ENCODE measurements around the gene TMEM125. TPM values are rescaled to one million over a fixed set of nuclear protein-coding genes. Genes with fewer than 3 reads are reported as not detected.

The TMEM125 gene
- total RNA-seq, 1 experiment from 2014 or later, result 3.1 TPM

GRCh38 chr1:43255438-43256210 lies 14.2 kb upstream of the TMEM125 start:
- TF ChIP-seq, protein P1, sequence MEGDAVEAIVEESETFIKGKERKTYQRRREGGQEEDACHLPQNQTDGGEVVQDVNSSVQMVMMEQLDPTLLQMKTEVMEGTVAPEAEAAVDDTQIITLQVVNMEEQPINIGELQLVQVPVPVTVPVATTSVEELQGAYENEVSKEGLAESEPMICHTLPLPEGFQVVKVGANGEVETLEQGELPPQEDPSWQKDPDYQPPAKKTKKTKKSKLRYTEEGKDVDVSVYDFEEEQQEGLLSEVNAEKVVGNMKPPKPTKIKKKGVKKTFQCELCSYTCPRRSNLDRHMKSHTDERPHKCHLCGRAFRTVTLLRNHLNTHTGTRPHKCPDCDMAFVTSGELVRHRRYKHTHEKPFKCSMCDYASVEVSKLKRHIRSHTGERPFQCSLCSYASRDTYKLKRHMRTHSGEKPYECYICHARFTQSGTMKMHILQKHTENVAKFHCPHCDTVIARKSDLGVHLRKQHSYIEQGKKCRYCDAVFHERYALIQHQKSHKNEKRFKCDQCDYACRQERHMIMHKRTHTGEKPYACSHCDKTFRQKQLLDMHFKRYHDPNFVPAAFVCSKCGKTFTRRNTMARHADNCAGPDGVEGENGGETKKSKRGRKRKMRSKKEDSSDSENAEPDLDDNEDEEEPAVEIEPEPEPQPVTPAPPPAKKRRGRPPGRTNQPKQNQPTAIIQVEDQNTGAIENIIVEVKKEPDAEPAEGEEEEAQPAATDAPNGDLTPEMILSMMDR (IDR thresholded peaks at IDR 0.05; ENCODE audit: unreplicated experiment), result no peak
- H3K27me3 Mint-ChIP-seq (ENCODE audit: insufficient read depth, unreplicated experiment), result peaks cover 19% of the 10 kb centered on the region
- no TSS peak for BruUV-seq (replicated peaks)
- ChIA-PET POLR2A (interaction anchor here (0.7 kb wide), 1 partner anchor 13 kb away, joined by 4 read pairs; no protein-coding TSS in a partner anchor), CTCF (no interaction called here)
- no peaks in the 10 kb centered on the region for H3K36me3 Mint-ChIP-seq (ENCODE audit: insufficient read depth, unreplicated experiment)
- DNase-seq (ENCODE audit: unreplicated experiment), result no peak
- intact Hi-C loops (cut with micrococcal nuclease), result no loop called here
- H3K4me3 Mint-ChIP-seq (ENCODE audit: unreplicated experiment), result no peak overlapping the region
- H3K4me1 Mint-ChIP-seq (ENCODE audit: insufficient read depth, unreplicated experiment), result peaks cover 9% of the 10 kb centered on the region
- H3K27ac Mint-ChIP-seq (ENCODE audit: low read depth, unreplicated experiment), result no peak overlapping the region
- peaks cover 6% of the 10 kb centered on the region for H3K9me3 Mint-ChIP-seq (ENCODE audit: unreplicated experiment)

DNA sequence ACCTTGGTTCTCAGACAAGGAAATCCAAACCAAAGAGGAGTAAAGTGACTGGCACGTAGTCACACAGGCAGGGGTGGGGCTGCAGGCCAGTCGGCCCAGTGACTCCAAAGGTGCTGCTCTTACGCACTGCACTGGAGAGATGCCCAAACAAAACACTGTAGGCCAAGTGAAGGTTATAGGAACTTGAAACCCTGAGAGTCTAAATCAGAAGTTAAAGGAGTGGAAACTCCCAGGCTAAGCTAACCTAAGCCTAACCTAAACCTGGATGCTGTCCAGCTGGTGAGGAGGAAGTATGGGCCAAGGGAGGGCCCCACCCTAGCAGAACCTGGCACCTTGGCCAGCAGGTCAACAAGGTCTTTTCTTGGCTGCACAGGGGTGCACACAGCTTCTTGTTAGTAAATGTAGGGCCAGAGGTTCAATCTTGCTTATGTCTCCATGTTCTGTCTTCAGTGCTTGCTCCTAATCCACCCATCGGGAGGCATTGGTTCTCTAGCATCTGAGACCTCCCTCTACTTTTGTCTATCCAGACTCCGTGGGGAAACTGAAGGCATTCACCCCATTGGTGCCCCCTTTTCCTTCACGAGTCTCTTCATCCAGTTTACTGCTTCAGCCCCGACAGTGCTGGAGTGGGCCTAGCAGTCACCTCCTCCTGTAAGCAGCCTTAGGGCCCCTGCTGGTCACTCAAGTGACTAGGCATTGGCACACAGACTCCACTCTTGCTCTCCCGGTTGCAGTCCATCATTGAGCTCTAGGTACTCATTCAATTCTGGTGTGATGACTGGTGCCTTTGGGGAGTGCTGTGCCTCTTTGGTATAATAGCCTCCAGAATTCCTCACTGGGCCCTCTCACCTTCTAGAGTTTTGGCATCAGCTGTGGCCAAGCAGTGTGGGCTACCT lies 12.9 kb upstream of the TMEM125 start:
- Mint-ChIP-seq H3K27me3 (ENCODE audit: insufficient read depth, unreplicated experiment) (peaks cover 19% of the 10 kb centered on the region), H3K36me3 (ENCODE audit: insufficient read depth, unreplicated experiment) (no peaks in the 10 kb centered on the region), H3K27ac (ENCODE audit: low read depth, unreplicated experiment) (no peak overlapping the region), H3K4me1 (ENCODE audit: insufficient read depth, unreplicated experiment) (peaks cover 9% of the 10 kb centered on the region), H3K9me3 (ENCODE audit: unreplicated experiment) (peaks cover 6% of the 10 kb centered on the region), H3K4me3 (ENCODE audit: unreplicated experiment) (no peak overlapping the region)
- ChIA-PET CTCF (interaction anchor here (0.5 to 1.0 kb wide), 2 partner anchors 343 to 474 kb away, joined by 3 to 4 read pairs; no protein-coding TSS in a partner anchor), POLR2A (interaction anchor here (0.7 kb wide), 1 partner anchor 14 kb away, joined by 4 read pairs; no protein-coding TSS in a partner anchor)
- DNase-seq (ENCODE audit: unreplicated experiment), result peak; percentile 29
- no TSS peak for BruUV-seq (replicated peaks)
- intact Hi-C loops (cut with micrococcal nuclease), result no loop called here
- TF ChIP-seq, protein P1 (IDR thresholded peaks at IDR 0.05; ENCODE audit: unreplicated experiment), result no peak

GRCh38 chr1:43258370-43258769 lies 11.4 kb upstream of the TMEM125 start:
- ChIA-PET POLR2A (no interaction called here), CTCF (interaction anchor here (1.1 to 1.2 kb wide), 3 partner anchors 14 to 31 kb away, joined by 3 to 5 read pairs (median 3); partner anchors contain the start of gene C1orf210)
- H3K4me1 Mint-ChIP-seq (ENCODE audit: insufficient read depth, unreplicated experiment), result peaks cover 9% of the 10 kb centered on the region
- H3K4me3 Mint-ChIP-seq (ENCODE audit: unreplicated experiment), result no peak overlapping the region
- no peaks in the 10 kb centered on the region for H3K36me3 Mint-ChIP-seq (ENCODE audit: insufficient read depth, unreplicated experiment)
- TF ChIP-seq, protein P1 (IDR thresholded peaks at IDR 0.05; ENCODE audit: unreplicated experiment), result no peak
- peaks cover 18% of the 10 kb centered on the region for H3K9me3 Mint-ChIP-seq (ENCODE audit: unreplicated experiment)
- BruUV-seq (replicated peaks), result no TSS peak
- H3K27me3 Mint-ChIP-seq (ENCODE audit: insufficient read depth, unreplicated experiment), result peaks cover 7% of the 10 kb centered on the region
- intact Hi-C loops (cut with micrococcal nuclease), result no loop called here
- no peak overlapping the region for H3K27ac Mint-ChIP-seq (ENCODE audit: low read depth, unreplicated experiment)
- no peak for DNase-seq (ENCODE audit: unreplicated experiment)

DNA sequence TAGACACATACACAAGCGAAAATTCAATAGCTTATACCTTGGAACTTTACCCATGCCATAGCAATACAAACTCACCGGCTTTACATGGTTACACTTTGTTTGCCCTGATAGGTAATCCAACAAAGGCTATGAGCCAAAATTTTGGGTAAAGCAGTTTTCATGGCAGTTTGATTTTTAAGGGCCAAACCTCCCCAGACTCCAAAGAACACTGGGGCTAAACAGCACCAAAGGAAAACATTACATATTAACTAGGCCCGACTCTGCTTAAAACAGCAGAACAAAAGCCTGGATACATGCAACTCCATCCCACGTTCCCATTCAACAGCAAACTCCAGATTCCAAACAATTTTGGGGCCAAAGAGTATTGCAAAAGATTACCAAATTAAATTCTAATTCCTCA lies 4.4 kb upstream of the TMEM125 start:
- Mint-ChIP-seq H3K9me3 (ENCODE audit: unreplicated experiment) (peaks cover 25% of the 10 kb centered on the region), H3K27ac (ENCODE audit: low read depth, unreplicated experiment) (no peak overlapping the region), H3K36me3 (ENCODE audit: insufficient read depth, unreplicated experiment) (no peaks in the 10 kb centered on the region), H3K4me3 (ENCODE audit: unreplicated experiment) (no peak overlapping the region), H3K27me3 (ENCODE audit: insufficient read depth, unreplicated experiment) (no peaks in the 10 kb centered on the region), H3K4me1 (ENCODE audit: insufficient read depth, unreplicated experiment) (no peaks in the 10 kb centered on the region)
- no peak for DNase-seq (ENCODE audit: unreplicated experiment)
- intact Hi-C loops (cut with micrococcal nuclease), result no loop called here
- no TSS peak for BruUV-seq (replicated peaks)
- TF ChIP-seq, protein P1 (IDR thresholded peaks at IDR 0.05; ENCODE audit: unreplicated experiment), result no peak
- ChIA-PET CTCF (interaction anchor here (0.7 to 1.7 kb wide), 2 partner anchors 20 to 39 kb away, joined by 3 to 6 read pairs; partner anchors contain the start of gene C1orf210), POLR2A (no interaction called here)

All from MCF 10A (cell line).